GM23248 (cell line): ENCODE data around the gene NOVA2.

Source experiments
- EZH2 ChIP-seq: fragments of 200-600 bp; sonication (generic); IDR thresholded peaks from 2 replicates; pipeline ENCODE4 v1.6.1; 2018; ENCODE audit warnings: antibody characterized with exemption, mild to moderate bottlenecking; ENCODE audit not compliant: insufficient read depth, poor library complexity, severe bottlenecking
- EZH2phosphoT487 ChIP-seq: fragments of 200-600 bp; sonication (generic); IDR thresholded peaks from 2 replicates; pipeline ENCODE4 v1.6.1; 2018; ENCODE audit warnings: antibody characterized with exemption, moderate library complexity, mild to moderate bottlenecking, low read depth; ENCODE audit not compliant: insufficient read depth

DNA sequence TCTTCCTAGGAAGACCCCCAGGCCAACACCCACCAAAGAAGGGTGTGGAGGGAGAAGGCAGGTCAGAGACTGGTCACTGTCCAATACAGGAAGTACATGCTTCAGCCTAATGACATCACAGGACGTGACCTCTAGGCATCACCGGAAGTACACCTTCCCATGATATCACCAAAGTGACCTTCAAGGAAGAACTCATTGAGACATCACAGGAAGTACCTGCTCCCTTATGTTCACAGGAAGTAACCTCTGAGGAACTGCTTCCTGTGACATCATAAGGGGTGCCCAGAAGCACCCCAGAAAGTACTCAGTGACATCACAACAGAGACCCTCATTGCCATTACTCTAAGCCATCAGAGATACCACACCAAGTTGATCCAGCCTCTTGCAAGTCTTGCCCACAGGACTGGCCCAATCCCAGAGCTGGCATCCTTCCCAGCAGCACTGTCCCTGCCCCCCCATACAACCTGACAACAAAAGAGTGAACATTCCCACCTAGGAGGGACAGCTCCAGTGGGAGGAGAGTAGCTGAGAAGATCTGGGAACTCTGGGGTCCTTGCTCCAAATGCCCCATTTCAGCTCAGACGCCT, 34.8 kb downstream of the NOVA2 start:
- no peak for TF ChIP-seq EZH2
- no peak for TF ChIP-seq EZH2phosphoT487
